ENCODE measurements around the gene SIX4. TPM values are rescaled to one million over a fixed set of nuclear protein-coding genes. Genes with fewer than 3 reads are reported as not detected.

The SIX4 gene
- total and polyA plus RNA-seq, 4 donors = 1.0 to 7.1 (median 3.2) TPM

DNA sequence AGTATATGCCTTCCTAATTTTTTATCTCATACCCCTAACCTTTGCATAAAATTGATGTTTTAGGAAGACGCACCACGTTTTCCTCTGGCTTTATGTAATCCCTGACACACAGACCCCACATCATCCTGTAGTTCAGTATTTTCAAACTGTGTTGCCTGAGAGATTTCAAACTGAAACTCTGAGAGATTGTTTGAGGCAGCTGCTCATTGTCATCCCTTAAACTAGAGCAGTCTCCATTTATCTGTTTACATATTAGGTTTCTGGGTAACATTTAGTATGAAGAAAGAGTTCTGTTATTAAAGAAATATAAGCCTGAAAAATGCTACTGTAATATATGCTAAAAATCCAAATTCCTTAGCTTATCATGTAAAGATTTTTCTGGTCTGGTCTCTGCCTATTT lies 34.7 kb upstream of the SIX4 start:
- TF ChIP-seq, protein P1, sequence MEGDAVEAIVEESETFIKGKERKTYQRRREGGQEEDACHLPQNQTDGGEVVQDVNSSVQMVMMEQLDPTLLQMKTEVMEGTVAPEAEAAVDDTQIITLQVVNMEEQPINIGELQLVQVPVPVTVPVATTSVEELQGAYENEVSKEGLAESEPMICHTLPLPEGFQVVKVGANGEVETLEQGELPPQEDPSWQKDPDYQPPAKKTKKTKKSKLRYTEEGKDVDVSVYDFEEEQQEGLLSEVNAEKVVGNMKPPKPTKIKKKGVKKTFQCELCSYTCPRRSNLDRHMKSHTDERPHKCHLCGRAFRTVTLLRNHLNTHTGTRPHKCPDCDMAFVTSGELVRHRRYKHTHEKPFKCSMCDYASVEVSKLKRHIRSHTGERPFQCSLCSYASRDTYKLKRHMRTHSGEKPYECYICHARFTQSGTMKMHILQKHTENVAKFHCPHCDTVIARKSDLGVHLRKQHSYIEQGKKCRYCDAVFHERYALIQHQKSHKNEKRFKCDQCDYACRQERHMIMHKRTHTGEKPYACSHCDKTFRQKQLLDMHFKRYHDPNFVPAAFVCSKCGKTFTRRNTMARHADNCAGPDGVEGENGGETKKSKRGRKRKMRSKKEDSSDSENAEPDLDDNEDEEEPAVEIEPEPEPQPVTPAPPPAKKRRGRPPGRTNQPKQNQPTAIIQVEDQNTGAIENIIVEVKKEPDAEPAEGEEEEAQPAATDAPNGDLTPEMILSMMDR (IDR thresholded peaks at IDR 0.05; ENCODE audit: control extremely low read depth, extremely low read depth) = no peak
- Histone ChIP-seq H3K4me1 (ENCODE audit: control insufficient read depth in 5 of 5, insufficient read depth in 5 of 5, low read length in 5 of 5) (peaks cover 0 to 26% (median 9%) of the 10 kb centered on the region in 5 donors), H3K27ac (ENCODE audit: low read depth in 1 of 2, low read length in 1 of 2) (no peak overlapping the region), H3K36me3 (ENCODE audit: control insufficient read depth in 4 of 4, insufficient read depth in 4 of 4, low read length in 4 of 4) (no peaks in the 10 kb centered on the region), H3K9ac (ENCODE audit: insufficient read depth in 1 of 2, low read length in 2 of 2) (peak overlapping the region in 1 of 2 donors; percentile 4), H3K9me3 (ENCODE audit: control insufficient read depth in 4 of 4, insufficient read depth in 3 of 4, low read length in 3 of 4) (no peaks in the 10 kb centered on the region), H3K4me3 (no peak overlapping the region), H3K27me3 (ENCODE audit: control insufficient read depth in 3 of 3, insufficient read depth in 3 of 3, low read length in 2 of 3) (no peaks in the 10 kb centered on the region)
- 49 to 66% methylated on average over 2 of the region's 2 CpGs for WGBS, 2 donors
- DNase-seq = peak; percentile 18 to 84 (median 80)
- ATAC-seq (ENCODE audit: insufficient read depth, low FRiP score) = no peak

- H3K9ac ChIP-seq (ENCODE audit: insufficient read depth in 1 of 2, low read length in 2 of 2) = no peak overlapping the region
- TF ChIP-seq, protein P1 (IDR thresholded peaks at IDR 0.05; ENCODE audit: control extremely low read depth, extremely low read depth) = no peak
- 50 to 80% methylated on average over 1 of the region's 1 CpG for WGBS, 2 donors
- no peak overlapping the region for H3K27ac ChIP-seq (ENCODE audit: low read depth in 1 of 2, low read length in 1 of 2)
- ATAC-seq (ENCODE audit: insufficient read depth, low FRiP score) (no peak), DNase-seq (no peak)
- H3K9me3 ChIP-seq (ENCODE audit: control insufficient read depth in 4 of 4, insufficient read depth in 3 of 4, low read length in 3 of 4) = no peaks in the 10 kb centered on the region
- H3K36me3 ChIP-seq (ENCODE audit: control insufficient read depth in 4 of 4, insufficient read depth in 4 of 4, low read length in 4 of 4) = peaks cover 0 to 6% (median 0%) of the 10 kb centered on the region in 4 donors
- no peak overlapping the region for H3K4me3 ChIP-seq
- peaks cover 0 to 26% (median 9%) of the 10 kb centered on the region in 5 donors for H3K4me1 ChIP-seq (ENCODE audit: control insufficient read depth in 5 of 5, insufficient read depth in 5 of 5, low read length in 5 of 5)
- H3K27me3 ChIP-seq (ENCODE audit: control insufficient read depth in 3 of 3, insufficient read depth in 3 of 3, low read length in 2 of 3) = no peaks in the 10 kb centered on the region
Measured at GRCh38 chr14:60757567-60758002, 33.4 kb upstream of the SIX4 start.

GRCh38 chr14:60756847-60757246 lies 32.7 kb upstream of the SIX4 start:
- Histone ChIP-seq H3K36me3 (ENCODE audit: control insufficient read depth in 4 of 4, insufficient read depth in 4 of 4, low read length in 4 of 4) (peaks cover 0 to 6% (median 0%) of the 10 kb centered on the region in 4 donors), H3K27me3 (ENCODE audit: control insufficient read depth in 3 of 3, insufficient read depth in 3 of 3, low read length in 2 of 3) (no peaks in the 10 kb centered on the region), H3K9ac (ENCODE audit: insufficient read depth in 1 of 2, low read length in 2 of 2) (no peak overlapping the region), H3K27ac (ENCODE audit: low read depth in 1 of 2, low read length in 1 of 2) (no peak overlapping the region), H3K4me1 (ENCODE audit: control insufficient read depth in 5 of 5, insufficient read depth in 5 of 5, low read length in 5 of 5) (peaks cover 0 to 26% (median 9%) of the 10 kb centered on the region in 5 donors), H3K4me3 (no peak overlapping the region), H3K9me3 (ENCODE audit: control insufficient read depth in 4 of 4, insufficient read depth in 3 of 4, low read length in 3 of 4) (no peaks in the 10 kb centered on the region)
- no peak for DNase-seq
- no peak for ATAC-seq (ENCODE audit: insufficient read depth, low FRiP score)
- 19 to 25% methylated on average over 1 of the region's 1 CpG for WGBS, 2 donors
- TF ChIP-seq, protein P1 (IDR thresholded peaks at IDR 0.05; ENCODE audit: control extremely low read depth, extremely low read depth) = no peak
